ENCODE measurements around the gene PTGES. TPM values are rescaled to one million over a fixed set of nuclear protein-coding genes. Genes with fewer than 3 reads are reported as not detected.

PTGES gene
- total RNA-seq, 1 experiment from 2014 or later = 2.4 TPM

DNA sequence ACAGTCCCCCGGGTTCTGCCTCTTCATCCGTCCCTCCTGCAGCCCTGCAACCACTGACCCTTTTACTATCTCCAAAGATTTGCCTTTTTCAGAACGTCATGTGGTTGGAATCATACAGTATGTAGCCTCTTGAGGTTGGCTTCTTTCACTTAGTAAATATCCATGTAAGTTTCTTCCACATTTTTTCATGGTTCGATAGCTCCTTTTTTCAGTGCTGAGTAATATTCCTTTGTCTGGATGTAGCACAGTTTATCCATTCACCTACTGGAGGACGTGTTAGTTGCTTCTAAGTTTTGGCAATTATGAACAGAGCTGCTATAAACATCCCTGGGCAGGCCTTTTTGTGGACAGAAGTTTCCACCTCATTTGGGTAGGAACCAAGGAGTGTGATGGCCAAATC, 60.3 kb downstream of the PTGES start:
- Histone ChIP-seq H2BK5ac (ENCODE audit: insufficient read length, low read length) (no peak overlapping the region), H2AFZ (ENCODE audit: low read length) (no peak overlapping the region), H4K20me1 (ENCODE audit: control insufficient read depth, insufficient read depth, insufficient read length) (no peaks in the 10 kb centered on the region), H3K27me3 (ENCODE audit: insufficient read depth, low read length) (no peaks in the 10 kb centered on the region), H3K4me1 (ENCODE audit: insufficient read depth, low read length) (no peaks in the 10 kb centered on the region), H2BK120ac (ENCODE audit: low read depth, low read length, poor library complexity, severe bottlenecking) (no peak overlapping the region), H3K9me3 (ENCODE audit: control insufficient read depth, low read depth, low read length) (no peaks in the 10 kb centered on the region), H3K27ac (ENCODE audit: insufficient read length, low read depth, low read length) (no peak overlapping the region), H3K4ac (ENCODE audit: low read depth, low read length) (no peak overlapping the region), H3T11ph (ENCODE audit: low read length) (no peak overlapping the region), H4K8ac (replicated peaks; ENCODE audit: insufficient read length, low read depth, low read length) (no peak overlapping the region), H3K4me2 (ENCODE audit: insufficient read depth, insufficient read length, low read length) (no peak overlapping the region), H2BK12ac (ENCODE audit: insufficient read length, low read depth, low read length) (no peak overlapping the region), H3K14ac (ENCODE audit: insufficient read depth, low read length) (no peak overlapping the region), H2AK5ac (ENCODE audit: insufficient read length, low read length) (no peak overlapping the region), H3K23me2 (ENCODE audit: insufficient read length, low read depth, low read length, poor library complexity, severe bottlenecking) (peaks cover 6% of the 10 kb centered on the region), H3K79me1 (ENCODE audit: insufficient read depth, low read depth, low read length, poor library complexity, severe bottlenecking) (no peaks in the 10 kb centered on the region), H3K23ac (ENCODE audit: insufficient read length, low read depth, low read length) (no peak overlapping the region), H3K9ac (ENCODE audit: extremely low read depth, insufficient read length, low read length) (no peak overlapping the region), H4K5ac (ENCODE audit: insufficient read length, low read depth, low read length) (no peak overlapping the region), H2BK15ac (ENCODE audit: low read depth, low read length) (no peak overlapping the region), H3K79me2 (ENCODE audit: insufficient read depth, low read length) (no peaks in the 10 kb centered on the region), H3K56ac (ENCODE audit: insufficient read length, low read depth, low read length) (no peak overlapping the region), H3K18ac (ENCODE audit: insufficient read length, low read depth, low read length) (no peak overlapping the region), H4K91ac (ENCODE audit: insufficient read length, low read depth, low read length) (no peak overlapping the region), H2BK20ac (ENCODE audit: low read depth, low read length, poor library complexity, severe bottlenecking) (no peak overlapping the region)
- H3K4me3 Mint-ChIP-seq = no peak overlapping the region
- peaks cover 33% of the 10 kb centered on the region for H3K27me3 Mint-ChIP-seq (ENCODE audit: low read depth)
- TF ChIP-seq, protein P1, sequence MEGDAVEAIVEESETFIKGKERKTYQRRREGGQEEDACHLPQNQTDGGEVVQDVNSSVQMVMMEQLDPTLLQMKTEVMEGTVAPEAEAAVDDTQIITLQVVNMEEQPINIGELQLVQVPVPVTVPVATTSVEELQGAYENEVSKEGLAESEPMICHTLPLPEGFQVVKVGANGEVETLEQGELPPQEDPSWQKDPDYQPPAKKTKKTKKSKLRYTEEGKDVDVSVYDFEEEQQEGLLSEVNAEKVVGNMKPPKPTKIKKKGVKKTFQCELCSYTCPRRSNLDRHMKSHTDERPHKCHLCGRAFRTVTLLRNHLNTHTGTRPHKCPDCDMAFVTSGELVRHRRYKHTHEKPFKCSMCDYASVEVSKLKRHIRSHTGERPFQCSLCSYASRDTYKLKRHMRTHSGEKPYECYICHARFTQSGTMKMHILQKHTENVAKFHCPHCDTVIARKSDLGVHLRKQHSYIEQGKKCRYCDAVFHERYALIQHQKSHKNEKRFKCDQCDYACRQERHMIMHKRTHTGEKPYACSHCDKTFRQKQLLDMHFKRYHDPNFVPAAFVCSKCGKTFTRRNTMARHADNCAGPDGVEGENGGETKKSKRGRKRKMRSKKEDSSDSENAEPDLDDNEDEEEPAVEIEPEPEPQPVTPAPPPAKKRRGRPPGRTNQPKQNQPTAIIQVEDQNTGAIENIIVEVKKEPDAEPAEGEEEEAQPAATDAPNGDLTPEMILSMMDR (conservative IDR thresholded peaks at IDR 0.05) = no peak
- H3K27ac Mint-ChIP-seq = no peak overlapping the region
- no peaks in the 10 kb centered on the region for H3K9me3 Mint-ChIP-seq
- peaks cover 9 to 26% of the 10 kb centered on the region in 2 experiments for H3K4me1 Mint-ChIP-seq
- H3K36me3 Mint-ChIP-seq (ENCODE audit: insufficient read depth in 1 of 3, low read depth in 3 of 3) = no peaks in the 10 kb centered on the region; a peak in 1 of 7 replicates
- WGBS (ENCODE audit: extremely low coverage, insufficient read length, low lambda C conversion rate) = no CpG with 5 or more reads among the region's 5 CpGs
- DNase-seq = no peak

Other genes with a start within 250 kb of the PTGES start
- not detected in 2 replicates for gene C9orf50, start 131.9 kb downstream of the PTGES start, total RNA-seq (2021)
- 57.9 and 63.3 TPM in 2 replicates for gene NTMT1, start 126.9 kb downstream of the PTGES start, total RNA-seq (2021)
- 21.0 and 21.6 TPM in 2 replicates for gene ASB6, start 110.9 kb downstream of the PTGES start, total RNA-seq (2021)
- 3.9 and 4.2 TPM in 2 replicates for gene PRRX2, start 87.4 kb downstream of the PTGES start, total RNA-seq (2021)
- gene TOR1B, start 50.1 kb upstream of the PTGES start, total RNA-seq (2021) = 18.1 and 18.7 TPM in 2 replicates
- 57.0 and 60.1 TPM in 2 replicates for gene TOR1A, start 71.1 kb upstream of the PTGES start, total RNA-seq (2021)
- 37.5 and 43.6 TPM in 2 replicates for gene C9orf78, start 82.2 kb upstream of the PTGES start, total RNA-seq (2021)
- gene USP20, start 82.4 kb upstream of the PTGES start, total RNA-seq (2021) = 17.3 and 20.9 TPM in 2 replicates

Data from H9 (cell line).